NCI-H1930 (cell line): ENCODE results near the gene PCDHGB6.
"Not testable (repeated sequence)": the region's sequence is repeated elsewhere in the genome, so short reads cannot be mapped to it uniquely, and the experiment has no call there.

Experiments
- DNase-seq, 2 experiments: peaks; one replicate each; lab custom pipeline; 2025; lab: John Stamatoyannopoulos, UW

PCDHGB6 gene

GRCh38 chr5:141407790-141408505 is at the start of gene PCDHGB6:
PCDHGB6 (plus strand) TSS chr5:141408021; CDS start chr5:141408203, 182 bp downstream.
- not testable (repeated sequence) for DNase-seq

GRCh38 chr5:141359790-141360426 is 47.9 kb upstream of the PCDHGB6 start, which contains the start of gene PCDHGB2:
PCDHGB2 (plus strand) TSS chr5:141359994; CDS start chr5:141360136, 142 bp downstream.
- DNase-seq = no peak

GRCh38 chr5:141360685-141361084 is 47.1 kb upstream of the PCDHGB6 start:
- DNase-seq = no peak

GRCh38 chr5:141362719-141363118 is 45.1 kb upstream of the PCDHGB6 start:
- DNase-seq = no peak

- no peak for DNase-seq
Observed at GRCh38 chr5:141363952-141364660, 43.7 kb upstream of the PCDHGB6 start, which contains the start of gene PCDHGA5. PCDHGA5 (plus strand) TSS chr5:141364162; CDS start chr5:141364331, 169 bp downstream.

- DNase-seq = no peak
Observed at GRCh38 chr5:141366016-141366896, 41.6 kb upstream of the PCDHGB6 start.

- no peak for DNase-seq
Observed at GRCh38 chr5:141369994-141370848, 37.6 kb upstream of the PCDHGB6 start, which contains the start of gene PCDHGB3. PCDHGB3 (plus strand) TSS chr5:141370242; CDS start chr5:141370395, 153 bp downstream.

GRCh38 chr5:141371572-141372475 is 36.0 kb upstream of the PCDHGB6 start:
- no peak for DNase-seq

GRCh38 chr5:141373673-141374317 is 34.0 kb upstream of the PCDHGB6 start, which contains the start of gene PCDHGA6:
PCDHGA6 (plus strand) TSS chr5:141373891; CDS start chr5:141374084, 193 bp downstream.
- no peak for DNase-seq

- DNase-seq = no peak
Observed at GRCh38 chr5:141374627-141375026, 33.2 kb upstream of the PCDHGB6 start.

- not testable (repeated sequence) for DNase-seq
Observed at GRCh38 chr5:141375444-141376155, 32.2 kb upstream of the PCDHGB6 start.

- DNase-seq = no peak
Observed at GRCh38 chr5:141382469-141383294, 25.1 kb upstream of the PCDHGB6 start, which contains the start of gene PCDHGA7. PCDHGA7 (plus strand) TSS chr5:141382742; CDS start chr5:141382900, 158 bp downstream.

- DNase-seq = no peak
Observed at GRCh38 chr5:141383345-141383744, 24.5 kb upstream of the PCDHGB6 start.

- DNase-seq = no peak
Observed at GRCh38 chr5:141384471-141385267, 23.2 kb upstream of the PCDHGB6 start.

- DNase-seq = not testable (repeated sequence)
Observed at GRCh38 chr5:141387557-141388311, 20.1 kb upstream of the PCDHGB6 start, which contains the start of gene PCDHGB4. PCDHGB4 (plus strand) TSS chr5:141387698; CDS start chr5:141387885, 187 bp downstream.
